Measurements from ENCODE around the gene MICU1.

DNA sequence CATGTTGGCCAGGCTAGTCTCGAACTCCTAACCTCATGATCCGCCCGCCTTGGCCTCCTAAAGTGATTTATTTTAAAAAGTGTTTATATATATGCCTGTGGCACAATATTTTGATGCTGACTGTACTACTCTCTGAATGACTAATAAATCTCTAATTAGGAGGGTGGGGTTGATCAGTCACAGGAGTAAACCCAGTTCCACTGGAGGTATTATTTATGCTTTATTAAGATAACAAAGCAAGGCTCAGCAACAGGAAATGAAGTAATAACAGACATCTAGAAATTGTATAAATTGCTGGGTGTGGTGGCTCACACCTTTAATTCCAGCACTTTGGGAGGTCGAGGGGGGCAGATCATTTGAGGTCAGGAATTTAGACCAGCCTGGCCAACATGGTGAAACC is 40.0 kb upstream of the MICU1 start:
- TF ChIP-seq CTCF (IDR thresholded peaks at IDR 0.05) (no peak), EZH2 (IDR thresholded peaks at IDR 0.05) (no peak), EZH2phosphoT487 (IDR thresholded peaks at IDR 0.05) (no peak)

Data from neural progenitor cell (in vitro differentiated cells).